Mammary epithelial cell (primary cell): Measurements from ENCODE around the gene KISS1.

Experiments
- CTCF ChIP-seq, 2 donors: IDR thresholded peaks in 1 of 2; conservative IDR thresholded peaks in 1 of 2; 2 replicates each; pipeline ENCODE4 v1.5.1; 2011 to 2012; ENCODE audit warnings: inconsistent platforms in 2 of 2, low read length in 2 of 2, mild to moderate bottlenecking in 2 of 2, control low read depth in 1 of 2, low read depth in 1 of 2; ENCODE audit not compliant: insufficient read depth in 1 of 2; ENCODE audit errors: extremely low read depth in 1 of 2
- EZH2 ChIP-seq: IDR thresholded peaks from 2 replicates; pipeline ENCODE4 v1.6.1; 2012; ENCODE audit warnings: low read length, inconsistent platforms, borderline replicate concordance

- TF ChIP-seq CTCF (conservative IDR thresholded peaks at IDR 0.05 in 1 of 2, IDR thresholded peaks at IDR 0.05 in 1 of 2; ENCODE audit: extremely low read depth in 1 of 2, insufficient read depth in 1 of 2, low read depth in 1 of 2, low read length in 2 of 2) (no peak), EZH2 (no peak)
Observed at GRCh38 chr1:204150702-204151551, 45.4 kb downstream of the KISS1 start.
